Rectal smooth muscle tissue (tissue), 1 donor: Measurements from ENCODE around the gene ZBTB17.
A peak's percentile ranks its signal among the peaks of the same experiment; 100 is the strongest.
"Not testable (repeated sequence)": the region's sequence is repeated elsewhere in the genome, so short reads cannot be mapped to it uniquely, and the experiment has no call there.

ENCODE experiments used
- H3K27ac ChIP-seq: one replicate; pipeline ENCODE4 v1.7.0; 2013; ENCODE audit warnings: low read depth, low read length, inconsistent platforms
- H3K27me3 ChIP-seq: one replicate; pipeline ENCODE4 v1.7.0; 2013; ENCODE audit warnings: low read length; ENCODE audit not compliant: control insufficient read depth, insufficient read depth
- H3K36me3 ChIP-seq: one replicate; pipeline ENCODE4 v1.7.0; 2013; ENCODE audit warnings: low read length; ENCODE audit not compliant: control insufficient read depth, insufficient read depth
- H3K4me1 ChIP-seq: one replicate; pipeline ENCODE4 v1.7.0; 2013; ENCODE audit warnings: low read length; ENCODE audit not compliant: control insufficient read depth, insufficient read depth
- H3K4me3 ChIP-seq: one replicate; pipeline ENCODE4 v1.7.0; 2013; ENCODE audit warnings: low read length
- H3K9ac ChIP-seq: one replicate; pipeline ENCODE4 v1.7.0; 2013; ENCODE audit warnings: low read length

The ZBTB17 gene

DNA sequence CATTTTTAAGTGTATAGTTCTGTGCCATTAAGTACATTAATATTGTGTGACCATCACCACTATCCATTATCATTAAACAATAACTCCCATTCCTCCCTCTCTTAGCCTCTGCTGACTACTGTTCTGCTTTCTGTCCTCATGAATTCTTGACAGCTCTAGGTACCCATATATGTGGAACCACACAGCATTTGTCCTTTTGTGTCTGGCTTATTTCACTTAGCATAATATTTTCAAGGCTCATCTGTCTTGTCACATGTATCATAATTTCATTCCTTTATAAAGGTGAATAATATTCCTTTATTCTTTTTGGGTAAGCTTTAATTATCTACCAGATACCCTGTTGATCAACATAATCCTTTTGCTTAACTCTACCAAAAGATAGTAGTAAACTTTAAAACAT is 80.7 kb downstream of the ZBTB17 start:
- peaks cover 16% of the 10 kb centered on the region for H3K4me1 ChIP-seq
- no peak overlapping the region for H3K4me3 ChIP-seq
- no peaks in the 10 kb centered on the region for H3K36me3 ChIP-seq
- no peak overlapping the region for H3K9ac ChIP-seq
- H3K27ac ChIP-seq, result no peak overlapping the region
- H3K27me3 ChIP-seq, result no peaks in the 10 kb centered on the region

DNA sequence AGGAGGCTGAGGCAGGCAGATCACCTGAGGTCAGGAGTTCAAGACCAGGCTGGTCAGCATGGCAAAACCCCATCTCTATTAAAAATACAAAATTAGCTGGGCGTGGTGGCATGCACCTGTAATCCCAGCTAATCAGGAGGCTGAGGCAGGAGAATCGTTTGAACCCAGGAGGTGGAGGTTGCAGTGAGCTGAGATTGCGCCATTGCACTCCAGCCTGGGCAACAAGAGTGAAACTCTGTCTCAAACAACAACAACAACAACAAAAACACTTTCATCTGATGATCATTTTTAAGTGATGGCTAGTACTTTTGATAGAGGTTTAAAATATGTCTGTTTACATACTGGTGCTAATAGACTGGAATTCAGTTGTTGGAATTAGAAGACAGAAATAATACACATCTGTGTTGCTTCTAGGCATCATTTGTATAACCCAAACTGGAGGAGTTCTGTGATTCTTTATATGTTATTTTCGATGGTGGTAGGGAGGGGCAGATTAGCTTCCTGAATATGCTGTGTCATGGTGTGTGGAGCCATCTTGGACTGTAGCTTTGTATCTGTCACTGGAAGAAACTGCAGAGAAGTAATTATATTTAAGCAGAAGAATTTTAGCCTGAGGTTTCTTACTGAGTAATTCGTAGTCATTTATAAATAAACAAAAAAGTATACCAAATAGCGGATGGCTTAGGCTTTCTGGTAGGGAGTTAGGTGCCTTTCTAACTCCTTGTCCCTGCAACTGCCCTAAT is 82.9 kb downstream of the ZBTB17 start:
- H3K27me3 ChIP-seq, H3K4me3 ChIP-seq, H3K36me3 ChIP-seq, H3K9ac ChIP-seq: not testable (repeated sequence)
- peak overlapping the region; percentile 45 for H3K27ac ChIP-seq
- peaks cover 16% of the 10 kb centered on the region for H3K4me1 ChIP-seq
